HCT116 (cell line): Measurements from ENCODE around the gene HTRA2.

Experiments used
- CTCF ChIP-seq, 3 experiments: fragments of 200-600 bp in 1 of 3; sonication (generic) in 1 of 3; IDR thresholded peaks in 2 of 3; conservative IDR thresholded peaks in 1 of 3; 2 replicates each; pipeline ENCODE4 v1.5.1; 2012 to 2017; ENCODE audit warnings: low read depth in 2 of 3, low read length in 2 of 3, antibody characterized with exemption in 1 of 3, borderline replicate concordance in 1 of 3, control low read depth in 1 of 3, mild to moderate bottlenecking in 1 of 3, mixed read lengths in 1 of 3, mixed run types in 1 of 3, moderate library complexity in 1 of 3; ENCODE audit not compliant: insufficient read depth in 1 of 3
- POLR2A ChIP-seq: IDR thresholded peaks from 2 replicates; pipeline ENCODE4 v1.7.0; 2011; ENCODE audit warnings: borderline replicate concordance; ENCODE audit not compliant: insufficient read depth, insufficient read length; ENCODE audit errors: extremely low read depth
- SIN3A ChIP-seq: IDR thresholded peaks from 2 replicates; pipeline ENCODE4 v1.6.1; 2012; ENCODE audit warnings: low read depth

- no peak for TF ChIP-seq POLR2A
- TF ChIP-seq CTCF (IDR thresholded peaks at IDR 0.05 in 2 of 3, conservative IDR thresholded peaks at IDR 0.05 in 1 of 3; ENCODE audit: borderline replicate concordance in 1 of 3, insufficient read depth in 1 of 3, low read depth in 2 of 3, low read length in 2 of 3), result no peak
- no peak for TF ChIP-seq SIN3A
Observed at GRCh38 chr2:74559912-74560311, 30.2 kb downstream of the HTRA2 start.
